Upper lobe of left lung (tissue), 6 donors: ENCODE data around the gene VPS9D1. TPM values are rescaled to one million over a fixed set of nuclear protein-coding genes. Genes with fewer than 3 reads are reported as not detected.
A peak's percentile ranks its signal among the peaks of the same experiment; 100 is the strongest.

Experiments
- ATAC-seq, 2 donors: fragments of 200-7000 bp; cut with Tn5 transposase; one replicate each; pipeline ENCODE4 v1.9.1; 2022; ENCODE audit warnings: mild to moderate bottlenecking in 2 of 2, moderate library complexity in 2 of 2; ENCODE audit not compliant: low FRiP score in 2 of 2
- DNase-seq, 2 donors: peaks; one replicate each; pipeline ENCODE4 v3.0.0-alpha.2; 2019 to 2020
- H3K27ac ChIP-seq, 4 donors: fragments of 200-600 bp; sonication (generic); one replicate each; pipeline ENCODE4 v1.5.1; 2016 to 2019
- H3K27me3 ChIP-seq, 4 donors: fragments of 200-600 bp; sonication (generic); one replicate each; pipeline ENCODE4 v1.5.1; 2017 to 2019
- H3K36me3 ChIP-seq, 4 donors: fragments of 200-600 bp; sonication (generic); one replicate each; pipeline ENCODE4 v1.5.1; 2016 to 2019
- H3K4me1 ChIP-seq, 4 donors: fragments of 200-600 bp; sonication (generic); one replicate each; pipeline ENCODE4 v1.5.1; 2018 to 2019
- H3K4me3 ChIP-seq, 4 donors: fragments of 200-600 bp; sonication (generic); one replicate each; pipeline ENCODE4 v1.5.1; 2017 to 2019; ENCODE audit warnings: mild to moderate bottlenecking in 2 of 4, moderate library complexity in 1 of 4
- H3K9me3 ChIP-seq, 4 donors: fragments of 200-600 bp; sonication (generic); one replicate each; pipeline ENCODE4 v1.5.1; 2018 to 2019
- EP300 ChIP-seq, 4 donors: sonication (generic); formaldehyde crosslinking; IDR thresholded peaks; one replicate each; pipeline ENCODE4 v1.5.1; 2017; ENCODE audit warnings: antibody characterized with exemption in 4 of 4, control low read depth in 2 of 4
- POLR2A ChIP-seq, 4 donors: fragments of 450-650 bp; IDR thresholded peaks; one replicate each; pipeline ENCODE4 v1.5.1; 2016 to 2017; ENCODE audit warnings: antibody characterized with exemption in 4 of 4, mild to moderate bottlenecking in 2 of 4
- POLR2AphosphoS5 ChIP-seq, 2 donors: sonication (generic); formaldehyde crosslinking; IDR thresholded peaks; one replicate each; pipeline ENCODE4 v1.5.1; 2017; ENCODE audit warnings: antibody characterized with exemption in 2 of 2
- WGBS, 2 donors: methylation state at CpG; one replicate each; pipeline ENCODE4 v1.1.5; 2017 to 2018; 5-methylcytosine and 5-hydroxymethylcytosine counted together
- total RNA-seq, 6 donors: library from RNA; depleted of rRNA in 4 of 6; stranded (reverse); fragments of >200 nt in 4 of 6; gene quantifications; one replicate each; pipeline versions ENCODE4 v1.1.0 to v1.2.1, GENCODE V29; 2016 to 2021
- TF ChIP-seq, protein P1 (sequence below), 6 experiments: fragments of 450-650 bp in 4 of 6; fragments of 200-600 bp in 2 of 6; sonication (generic) in 2 of 6; IDR thresholded peaks; one replicate each; pipeline ENCODE4 v1.5.1; 2016 to 2019; ENCODE audit warnings: antibody characterized with exemption in 6 of 6
- donor health status: DM: no; HTN: no; CAD: no; lungs with moderate emphysema.
- donor health status: DM: no; HTN: yes; CAD: no; lungs with severe emphysema.

Gene VPS9D1
- total RNA-seq, 6 donors from 2014 or later: 7.4 to 45.1 (median 20.2) TPM

DNA sequence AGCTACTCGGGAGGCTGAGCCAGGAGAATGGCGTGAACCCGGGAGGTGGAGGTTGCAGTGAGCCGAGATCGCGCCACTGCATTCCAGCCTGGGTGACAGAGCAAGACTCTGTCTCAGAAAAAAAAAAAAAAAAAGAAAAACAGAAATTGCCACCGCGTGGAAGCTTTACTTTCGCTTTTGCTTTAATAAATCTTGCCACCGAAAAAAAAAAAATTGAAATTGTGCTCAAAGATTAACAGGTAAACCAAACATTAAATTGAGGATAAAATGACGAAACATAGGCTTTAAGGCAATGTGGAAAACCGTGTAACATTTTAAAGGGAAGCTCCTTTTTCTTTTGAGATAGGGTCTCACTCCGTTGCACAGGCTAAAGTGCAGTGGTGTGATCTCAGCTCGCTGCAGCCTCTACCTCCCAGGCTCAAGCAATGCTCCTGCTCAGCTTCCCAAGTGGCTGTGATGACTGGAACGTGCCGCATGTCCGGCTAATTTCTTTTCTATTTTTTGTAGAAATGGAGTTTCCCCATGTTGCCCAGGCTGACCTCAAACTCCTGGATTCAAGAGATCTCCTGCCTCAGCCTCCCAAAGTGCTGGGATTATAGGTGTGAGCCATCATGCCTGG, 40.7 kb upstream of the VPS9D1 start:
- TF ChIP-seq POLR2AphosphoS5 (IDR thresholded peaks at IDR 0.05): no peak
- TF ChIP-seq POLR2A (IDR thresholded peaks at IDR 0.05): no peak
- no peak for TF ChIP-seq EP300 (IDR thresholded peaks at IDR 0.05)
- TF ChIP-seq, protein P1, sequence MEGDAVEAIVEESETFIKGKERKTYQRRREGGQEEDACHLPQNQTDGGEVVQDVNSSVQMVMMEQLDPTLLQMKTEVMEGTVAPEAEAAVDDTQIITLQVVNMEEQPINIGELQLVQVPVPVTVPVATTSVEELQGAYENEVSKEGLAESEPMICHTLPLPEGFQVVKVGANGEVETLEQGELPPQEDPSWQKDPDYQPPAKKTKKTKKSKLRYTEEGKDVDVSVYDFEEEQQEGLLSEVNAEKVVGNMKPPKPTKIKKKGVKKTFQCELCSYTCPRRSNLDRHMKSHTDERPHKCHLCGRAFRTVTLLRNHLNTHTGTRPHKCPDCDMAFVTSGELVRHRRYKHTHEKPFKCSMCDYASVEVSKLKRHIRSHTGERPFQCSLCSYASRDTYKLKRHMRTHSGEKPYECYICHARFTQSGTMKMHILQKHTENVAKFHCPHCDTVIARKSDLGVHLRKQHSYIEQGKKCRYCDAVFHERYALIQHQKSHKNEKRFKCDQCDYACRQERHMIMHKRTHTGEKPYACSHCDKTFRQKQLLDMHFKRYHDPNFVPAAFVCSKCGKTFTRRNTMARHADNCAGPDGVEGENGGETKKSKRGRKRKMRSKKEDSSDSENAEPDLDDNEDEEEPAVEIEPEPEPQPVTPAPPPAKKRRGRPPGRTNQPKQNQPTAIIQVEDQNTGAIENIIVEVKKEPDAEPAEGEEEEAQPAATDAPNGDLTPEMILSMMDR (IDR thresholded peaks at IDR 0.05): no peak
- ATAC-seq: no peak
- H3K4me1 ChIP-seq: peaks cover 11 to 22% (median 16%) of the 10 kb centered on the region in 4 donors
- H3K27ac ChIP-seq: peak overlapping the region in 2 of 4 donors; percentile 28 to 39
- WGBS, 2 donors: 56 to 61% methylated on average over 17 of the region's 17 CpGs
- H3K36me3 ChIP-seq: peaks cover 0 to 7% (median 1%) of the 10 kb centered on the region in 4 donors
- no peaks in the 10 kb centered on the region for H3K9me3 ChIP-seq
- H3K4me3 ChIP-seq: peak overlapping the region in 2 of 4 donors; percentile 17 to 34
- no peaks in the 10 kb centered on the region for H3K27me3 ChIP-seq
- DNase-seq: no peak

DNA sequence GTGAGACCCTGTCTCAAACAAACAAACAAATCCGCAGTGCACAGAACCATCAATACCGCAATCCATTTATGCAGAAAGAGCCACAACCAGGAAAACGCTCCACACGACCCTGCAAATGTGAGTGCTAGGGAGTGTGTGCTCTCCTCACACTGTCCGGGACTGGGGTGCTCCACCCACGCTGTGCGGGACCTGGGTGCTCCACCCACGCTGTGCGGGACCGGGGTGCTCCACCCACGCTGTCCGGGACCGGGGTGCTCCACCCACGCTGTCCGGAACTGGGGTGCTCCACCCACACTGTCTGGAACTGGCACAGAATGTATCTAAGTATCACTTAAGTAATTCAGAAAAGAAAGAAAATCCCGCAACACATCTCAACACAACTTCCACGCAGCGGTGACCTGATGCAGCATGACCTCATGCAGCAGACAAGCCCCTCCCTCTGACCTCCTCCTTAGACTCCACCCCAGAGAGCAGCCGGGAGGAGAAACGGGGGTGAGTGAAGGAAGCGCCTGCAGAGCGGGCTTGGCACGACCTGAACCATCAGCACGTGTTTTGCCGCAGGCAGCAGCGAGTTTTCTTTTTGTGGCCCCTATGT, 39.1 kb upstream of the VPS9D1 start:
- no peak overlapping the region for H3K4me3 ChIP-seq
- peaks cover 0 to 7% (median 1%) of the 10 kb centered on the region in 4 donors for H3K36me3 ChIP-seq
- 73 to 84% methylated on average over 26 of the region's 26 CpGs for WGBS, 2 donors
- peaks cover 5 to 15% (median 10%) of the 10 kb centered on the region in 4 donors for H3K4me1 ChIP-seq
- no peaks in the 10 kb centered on the region for H3K9me3 ChIP-seq
- H3K27ac ChIP-seq: no peak overlapping the region
- H3K27me3 ChIP-seq: no peaks in the 10 kb centered on the region
- peak in 1 of 2 donors; percentile 63 for DNase-seq
- ATAC-seq: peak; percentile 38 to 55
- no peak for TF ChIP-seq EP300 (IDR thresholded peaks at IDR 0.05)
- TF ChIP-seq POLR2AphosphoS5 (IDR thresholded peaks at IDR 0.05): no peak
- no peak for TF ChIP-seq POLR2A (IDR thresholded peaks at IDR 0.05)
- TF ChIP-seq, protein P1 (IDR thresholded peaks at IDR 0.05): no peak

DNA sequence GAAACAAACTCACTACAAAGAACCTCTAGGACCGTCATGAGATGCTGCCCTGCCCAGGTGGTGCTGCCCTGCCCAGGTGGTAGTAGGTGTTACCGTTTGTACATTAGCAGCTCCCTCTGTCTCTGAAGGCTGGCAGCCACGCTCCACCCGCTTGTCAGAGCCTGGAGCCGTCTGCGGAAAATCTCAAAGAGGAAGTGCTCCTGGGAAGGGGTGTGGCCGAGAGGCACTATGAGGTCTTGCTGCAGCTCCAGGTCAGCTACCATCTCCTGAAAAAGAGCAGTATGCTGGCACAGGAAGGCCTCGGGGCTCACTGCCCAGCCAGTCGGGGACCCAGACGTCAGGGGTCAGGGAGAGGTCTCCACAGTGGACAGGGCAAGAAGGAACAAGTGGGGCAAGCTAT, 28.9 kb upstream of the VPS9D1 start:
- Histone ChIP-seq H3K4me1 (peaks cover 0 to 5% (median 0%) of the 10 kb centered on the region in 4 donors), H3K27me3 (no peaks in the 10 kb centered on the region), H3K36me3 (peaks cover 0 to 28% (median 12%) of the 10 kb centered on the region in 4 donors), H3K4me3 (no peak overlapping the region), H3K9me3 (no peaks in the 10 kb centered on the region), H3K27ac (peak overlapping the region in 1 of 4 donors; percentile 35)
- TF ChIP-seq POLR2A (IDR thresholded peaks at IDR 0.05) (no peak), POLR2AphosphoS5 (IDR thresholded peaks at IDR 0.05) (no peak)
- ATAC-seq (peak; percentile 63 to 80), DNase-seq (peak in 1 of 2 donors; percentile 66)
- WGBS, 2 donors: 51 to 79% methylated on average over 8 to 10 of the region's 10 CpGs

DNA sequence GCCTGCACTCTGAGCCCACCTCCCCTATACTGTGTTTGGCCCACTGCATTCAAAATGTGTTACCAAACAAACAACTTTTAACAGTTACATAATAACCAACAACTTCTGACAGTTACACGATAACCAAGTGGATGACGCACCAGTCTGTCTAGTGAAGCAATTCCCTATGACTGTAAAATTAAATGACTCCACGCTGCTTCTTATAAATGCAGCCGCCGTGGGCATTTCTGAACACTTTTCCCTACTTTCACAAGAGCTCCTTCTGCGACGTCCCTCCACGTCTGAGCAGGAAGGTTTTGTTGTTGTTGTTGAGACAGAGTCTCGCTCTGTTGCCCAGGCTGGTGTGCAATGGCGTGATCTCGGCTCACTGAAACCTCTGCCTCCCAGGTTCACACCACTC, 28.2 kb upstream of the VPS9D1 start:
- WGBS, 2 donors: 92 to 93% methylated on average over 11 of the region's 11 CpGs
- no peak overlapping the region for H3K27ac ChIP-seq
- peaks cover 0 to 5% (median 0%) of the 10 kb centered on the region in 4 donors for H3K4me1 ChIP-seq
- H3K36me3 ChIP-seq: peaks cover 0 to 28% (median 13%) of the 10 kb centered on the region in 4 donors
- no peak overlapping the region for H3K4me3 ChIP-seq
- no peak for DNase-seq
- H3K27me3 ChIP-seq: no peaks in the 10 kb centered on the region
- no peak for ATAC-seq
- H3K9me3 ChIP-seq: no peaks in the 10 kb centered on the region
- TF ChIP-seq, protein P1 (IDR thresholded peaks at IDR 0.05): no peak

DNA sequence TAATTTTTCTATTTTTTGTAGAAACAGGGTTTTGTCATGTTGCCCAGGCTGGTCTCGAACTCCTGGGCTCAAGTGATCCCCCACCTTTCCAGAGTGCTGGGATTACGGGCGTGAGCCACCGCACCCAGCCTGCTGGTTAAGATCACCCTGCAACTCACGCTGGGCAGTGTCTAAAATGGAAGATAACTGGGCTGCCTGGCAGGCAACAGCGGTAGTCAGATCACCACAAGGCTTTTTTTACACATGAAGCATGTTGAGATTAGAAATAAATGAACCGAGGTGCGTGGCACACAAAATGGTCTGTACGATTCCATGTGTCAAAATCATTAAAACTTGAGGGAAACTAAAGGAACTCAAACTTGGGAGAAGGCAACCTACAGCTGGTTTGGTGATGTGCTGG, 27.4 kb upstream of the VPS9D1 start:
- ATAC-seq: no peak
- TF ChIP-seq EP300 (IDR thresholded peaks at IDR 0.05): no peak
- TF ChIP-seq, protein P1 (IDR thresholded peaks at IDR 0.05): no peak
- no peak for TF ChIP-seq POLR2AphosphoS5 (IDR thresholded peaks at IDR 0.05)
- no peak for TF ChIP-seq POLR2A (IDR thresholded peaks at IDR 0.05)
- Histone ChIP-seq H3K27me3 (no peaks in the 10 kb centered on the region), H3K4me1 (peaks cover 0 to 5% (median 0%) of the 10 kb centered on the region in 4 donors), H3K9me3 (no peaks in the 10 kb centered on the region), H3K36me3 (peaks cover 0 to 28% (median 13%) of the 10 kb centered on the region in 4 donors), H3K27ac (no peak overlapping the region), H3K4me3 (no peak overlapping the region)
- DNase-seq: no peak
- 92 to 100% methylated on average over 6 to 9 of the region's 9 CpGs for whole genome bisulfite sequencing, 2 donors
